IMR-90 (cell line): ENCODE results near the gene HS6ST3. TPM values are rescaled to one million over a fixed set of nuclear protein-coding genes. Genes with fewer than 3 reads are reported as not detected.

ENCODE experiments used
- ATAC-seq: fragments of 200-7000 bp; cut with Tn5 transposase; 2 replicates; pipeline ENCODE4 v1.9.1; 2020; ENCODE audit warnings: low read depth, mild to moderate bottlenecking, moderate library complexity
- BruUV-seq: library from RNA; stranded (reverse); fragments of 400-500 nt; replicated peaks from 2 replicates; lab custom pipeline; 2021; lab: Mats Ljungman, UMichigan
- CTCF ChIA-PET: fragments of 300-600 bp; formaldehyde crosslinking; extraction: SDS; loops from one replicate; lab custom pipeline; 2021; ENCODE audit warnings: antibody characterized with exemption; lab: Yijun Ruan, JAX
- POLR2A ChIA-PET: fragments of 300-600 bp; sonication (Branson Sonifier 250); formaldehyde crosslinking; loops from one replicate; lab custom pipeline; 2022; ENCODE audit warnings: antibody characterized with exemption; ENCODE audit not compliant: unreplicated experiment; lab: Charles Lee
- DNase-seq: peaks from one replicate; pipeline ENCODE4 v3.0.0; 2013
- H2AFZ ChIP-seq: replicated peaks from 2 replicates; pipeline ENCODE3; 2013; ENCODE audit warnings: low read length, mild to moderate bottlenecking; ENCODE audit not compliant: poor library complexity
- H2AK5ac ChIP-seq: 2 replicates; pipeline ENCODE4 v1.6.1; 2013; ENCODE audit warnings: low read depth, low read length, inconsistent platforms
- H2AK9ac ChIP-seq: replicated peaks from 2 replicates; pipeline ENCODE3; 2013; ENCODE audit warnings: mild to moderate bottlenecking, low read depth, low read length, moderate library complexity; ENCODE audit not compliant: poor library complexity
- H2BK120ac ChIP-seq: 2 replicates; pipeline ENCODE4 v1.6.1; 2013; ENCODE audit warnings: low read depth, low read length, inconsistent platforms
- H2BK15ac ChIP-seq: 3 replicates; pipeline ENCODE4 v1.6.1; 2013; ENCODE audit warnings: low read depth, low read length, inconsistent platforms
- H2BK20ac ChIP-seq: 2 replicates; pipeline ENCODE4 v1.6.1; 2013; ENCODE audit warnings: low read depth, mild to moderate bottlenecking, inconsistent platforms, low read length, moderate library complexity
- H2BK5ac ChIP-seq: 2 replicates; pipeline ENCODE4 v1.6.1; 2013; ENCODE audit warnings: mild to moderate bottlenecking, low read depth, low read length, inconsistent platforms; ENCODE audit not compliant: poor library complexity, severe bottlenecking
- H3K14ac ChIP-seq: replicated peaks from 2 replicates; pipeline ENCODE4 v1.6.1; 2013; ENCODE audit warnings: low read depth, low read length, inconsistent platforms
- H3K18ac ChIP-seq: 2 replicates; pipeline ENCODE4 v1.6.1; 2013; ENCODE audit warnings: low read depth, low read length, control low read depth
- H3K23ac ChIP-seq: 2 replicates; pipeline ENCODE4 v1.6.1; 2013; ENCODE audit warnings: low read depth, low read length, inconsistent platforms
- H3K27ac ChIP-seq: 2 replicates; pipeline ENCODE4 v1.5.1; 2013; ENCODE audit warnings: mild to moderate bottlenecking, control low read depth, low read length; ENCODE audit not compliant: insufficient read depth
- H3K27me3 ChIP-seq: 2 replicates; pipeline ENCODE4 v1.6.1; 2013; ENCODE audit warnings: low read length; ENCODE audit not compliant: control insufficient read depth, insufficient read depth
- H3K36me3 ChIP-seq: 2 replicates; pipeline ENCODE4 v1.6.1; 2013; ENCODE audit warnings: low read length, mixed read lengths; ENCODE audit not compliant: control insufficient read depth, insufficient read depth
- H3K4ac ChIP-seq: 2 replicates; pipeline ENCODE4 v1.6.1; 2013; ENCODE audit warnings: low read depth, low read length, inconsistent platforms
- H3K4me1 ChIP-seq: 2 replicates; pipeline ENCODE4 v1.6.1; 2013; ENCODE audit warnings: low read length, mixed read lengths; ENCODE audit not compliant: control insufficient read depth, insufficient read depth
- H3K4me2 ChIP-seq: 2 replicates; pipeline ENCODE4 v1.6.1; 2013; ENCODE audit warnings: low read depth, mild to moderate bottlenecking, control low read depth, low read length, moderate library complexity
- H3K4me3 ChIP-seq: 2 replicates; pipeline ENCODE4 v1.5.1; 2013; ENCODE audit warnings: low read depth, mild to moderate bottlenecking, control low read depth, low read length, moderate library complexity; ENCODE audit not compliant: insufficient read depth
- H3K56ac ChIP-seq: 2 replicates; pipeline ENCODE4 v1.6.1; 2013; ENCODE audit warnings: low read length, inconsistent platforms; ENCODE audit not compliant: insufficient read depth; ENCODE audit errors: extremely low read depth
- H3K79me1 ChIP-seq, 2 experiments: 2 replicates each; pipeline ENCODE4 v1.6.1; 2013; ENCODE audit warnings: low read length in 2 of 2, inconsistent platforms in 1 of 2, low read depth in 1 of 2
- H3K9ac ChIP-seq: 2 replicates; pipeline ENCODE4 v1.6.1; 2013; ENCODE audit warnings: low read depth, low read length, control low read depth
- H3K9me1 ChIP-seq: 2 replicates; pipeline ENCODE4 v1.6.1; 2013; ENCODE audit warnings: low read length, inconsistent platforms; ENCODE audit not compliant: insufficient read depth
- H3K9me3 ChIP-seq: 2 replicates; pipeline ENCODE4 v1.6.1; 2013; ENCODE audit warnings: low read length; ENCODE audit not compliant: control insufficient read depth, insufficient read depth
- H4K20me1 ChIP-seq: 2 replicates; pipeline ENCODE4 v1.6.1; 2013; ENCODE audit warnings: low read length, inconsistent platforms; ENCODE audit not compliant: insufficient read depth
- H4K5ac ChIP-seq: 2 replicates; pipeline ENCODE4 v1.6.1; 2013; ENCODE audit warnings: mild to moderate bottlenecking, low read depth, low read length, control low read depth
- H4K8ac ChIP-seq, 2 experiments: 2 replicates each; pipeline ENCODE4 v1.6.1; 2013; ENCODE audit warnings: low read depth in 2 of 2, low read length in 2 of 2, control low read depth in 1 of 2, inconsistent platforms in 1 of 2
- H4K91ac ChIP-seq: 2 replicates; pipeline ENCODE4 v1.6.1; 2013; ENCODE audit warnings: low read depth, low read length, inconsistent platforms; ENCODE audit not compliant: insufficient read depth
- CHD1 ChIP-seq: IDR thresholded peaks from 2 replicates; pipeline ENCODE4 v1.6.1; 2012; ENCODE audit warnings: low read depth, low read length, improper control_type of control experiment
- MAFK ChIP-seq: IDR thresholded peaks from 2 replicates; pipeline ENCODE4 v1.6.1; 2012; ENCODE audit warnings: low read depth, low read length, improper control_type of control experiment
- MAZ ChIP-seq: IDR thresholded peaks from 2 replicates; pipeline ENCODE4 v1.6.1; 2012; ENCODE audit warnings: low read depth, mild to moderate bottlenecking, low read length, improper control_type of control experiment, moderate library complexity, borderline replicate concordance
- MXI1 ChIP-seq: IDR thresholded peaks from 2 replicates; pipeline ENCODE4 v1.6.1; 2012; ENCODE audit warnings: low read depth, mild to moderate bottlenecking, low read length, moderate library complexity, borderline replicate concordance
- NFE2L2 ChIP-seq: fragments of 150-350 bp; IDR thresholded peaks from 2 replicates; pipeline ENCODE4 v1.6.1; 2016; ENCODE audit warnings: low read depth, mild to moderate bottlenecking, low read length
- POLR2A ChIP-seq: IDR thresholded peaks from 2 replicates; pipeline ENCODE4 v1.6.1; 2012; ENCODE audit warnings: mild to moderate bottlenecking, low read depth, low read length
- RAD21 ChIP-seq: IDR thresholded peaks from 2 replicates; pipeline ENCODE4 v1.6.1; 2012; ENCODE audit warnings: low read length, improper control_type of control experiment
- RFX5 ChIP-seq: IDR thresholded peaks from 2 replicates; pipeline ENCODE4 v1.8.0; 2012; ENCODE audit warnings: low read depth, mild to moderate bottlenecking, low read length, moderate library complexity
- SMC3 ChIP-seq: fragments of 150-350 bp; IDR thresholded peaks from 2 replicates; pipeline ENCODE4 v1.6.1; 2016; ENCODE audit warnings: low read depth, mild to moderate bottlenecking, antibody characterized with exemption, low read length, moderate library complexity
- dilution Hi-C: fragments of 300-500 bp; cut with HindIII; formaldehyde crosslinking; loops from one replicate; pipeline ENCODE4 v1.14.3; 2018; ENCODE audit warnings: low sequenced_read_pairs; ENCODE audit not compliant: unreplicated experiment
- in situ Hi-C: fragments of 300-500 bp; cut with MboI; formaldehyde crosslinking; loops from 3 replicates; pipeline ENCODE4 v1.14.3; 2019; ENCODE audit warnings: low sequenced_read_pairs, inconsistent platforms, mixed read lengths
- intact Hi-C: fragments of 100-400 bp; cut with micrococcal nuclease; formaldehyde crosslinking; loops from 2 replicates; pipeline ENCODE4 v1.10.0; 2022
- polyA plus RNA-seq, 3 experiments: library from polyadenylated mRNA; depleted of rRNA; stranded (reverse); fragments of >200 nt; gene quantifications; 2 replicates each; pipeline ENCODE4 v1.2.3, GENCODE V29; 2012; ENCODE audit warnings: low replicate concordance in 1 of 3
- total RNA-seq: library from RNA; depleted of rRNA; stranded (reverse); fragments of >200 nt; gene quantifications from 2 replicates; pipeline ENCODE4 v1.2.3, GENCODE V29; 2012
- TF ChIP-seq, protein P1 (sequence below): conservative IDR thresholded peaks from 2 replicates; pipeline ENCODE4 v1.5.1; 2012; ENCODE audit warnings: mild to moderate bottlenecking, low read depth, low read length, improper control_type of control experiment
- TF ChIP-seq, protein P2 (sequence below): fragments of 150-350 bp; IDR thresholded peaks from 2 replicates; pipeline ENCODE4 v1.6.1; 2017; ENCODE audit warnings: mild to moderate bottlenecking, antibody characterized with exemption, low read length, low read depth
- TF ChIP-seq, protein P3 (sequence below): fragments of 150-350 bp; IDR thresholded peaks from 2 replicates; pipeline ENCODE4 v1.6.1; 2016; ENCODE audit warnings: low read depth, mild to moderate bottlenecking, low read length, moderate library complexity, borderline replicate concordance

The HS6ST3 gene
- total and polyA plus RNA-seq, 2 of the 4 experiments (the other 2 are of a cell fraction) = not detected

DNA sequence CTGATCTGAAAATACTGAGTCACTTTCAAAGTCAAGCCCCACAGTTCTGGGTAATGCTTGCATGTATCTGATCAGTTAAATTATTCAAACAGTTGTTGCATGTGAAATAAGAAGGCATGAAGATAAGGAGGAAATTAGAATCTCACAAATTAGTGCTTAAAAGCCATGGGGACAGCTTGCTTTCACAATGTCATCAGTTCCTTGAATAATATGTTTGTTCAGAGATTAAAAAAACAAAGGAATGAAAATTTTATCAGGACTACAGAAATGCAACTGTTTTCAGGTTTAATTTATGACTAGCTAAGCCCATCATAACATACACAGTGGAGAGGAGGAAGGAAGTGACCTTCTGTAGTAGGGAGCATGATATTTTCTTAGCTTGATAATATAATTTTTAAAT, 754.3 kb downstream of the HS6ST3 start:
- no peaks in the 10 kb centered on the region for H3K36me3 ChIP-seq
- ATAC-seq = no peak
- POLR2A ChIA-PET = no interaction called here
- no peak overlapping the region for H3K9ac ChIP-seq
- H3K56ac ChIP-seq = no peak overlapping the region
- H3K4me3 ChIP-seq = no peak overlapping the region
- H2AK9ac ChIP-seq = no peak overlapping the region
- no peak overlapping the region for H4K91ac ChIP-seq
- H4K8ac ChIP-seq = no peak overlapping the region
- no peak overlapping the region for H3K23ac ChIP-seq
- BruUV-seq = no TSS peak
- H3K9me3 ChIP-seq = no peaks in the 10 kb centered on the region
- H3K27me3 ChIP-seq = no peaks in the 10 kb centered on the region
- no peak overlapping the region for H3K4ac ChIP-seq
- H3K14ac ChIP-seq = no peak overlapping the region
- H2BK20ac ChIP-seq = no peak overlapping the region
- no peaks in the 10 kb centered on the region for H3K79me1 ChIP-seq
- H3K27ac ChIP-seq = no peak overlapping the region
- no peak overlapping the region for H2BK15ac ChIP-seq
- H3K9me1 ChIP-seq = no peaks in the 10 kb centered on the region
- no peak overlapping the region for H2BK5ac ChIP-seq
- no peak overlapping the region for H2BK120ac ChIP-seq
- H3K4me1 ChIP-seq = no peaks in the 10 kb centered on the region
- CTCF ChIA-PET = no interaction called here
- H3K18ac ChIP-seq = no peak overlapping the region
- TF ChIP-seq NFE2L2 (no peak), MXI1 (no peak), POLR2A (no peak), SMC3 (no peak), RAD21 (no peak), MAZ (no peak), CHD1 (no peak), RFX5 (no peak), MAFK (no peak)
- TF ChIP-seq, protein P1, sequence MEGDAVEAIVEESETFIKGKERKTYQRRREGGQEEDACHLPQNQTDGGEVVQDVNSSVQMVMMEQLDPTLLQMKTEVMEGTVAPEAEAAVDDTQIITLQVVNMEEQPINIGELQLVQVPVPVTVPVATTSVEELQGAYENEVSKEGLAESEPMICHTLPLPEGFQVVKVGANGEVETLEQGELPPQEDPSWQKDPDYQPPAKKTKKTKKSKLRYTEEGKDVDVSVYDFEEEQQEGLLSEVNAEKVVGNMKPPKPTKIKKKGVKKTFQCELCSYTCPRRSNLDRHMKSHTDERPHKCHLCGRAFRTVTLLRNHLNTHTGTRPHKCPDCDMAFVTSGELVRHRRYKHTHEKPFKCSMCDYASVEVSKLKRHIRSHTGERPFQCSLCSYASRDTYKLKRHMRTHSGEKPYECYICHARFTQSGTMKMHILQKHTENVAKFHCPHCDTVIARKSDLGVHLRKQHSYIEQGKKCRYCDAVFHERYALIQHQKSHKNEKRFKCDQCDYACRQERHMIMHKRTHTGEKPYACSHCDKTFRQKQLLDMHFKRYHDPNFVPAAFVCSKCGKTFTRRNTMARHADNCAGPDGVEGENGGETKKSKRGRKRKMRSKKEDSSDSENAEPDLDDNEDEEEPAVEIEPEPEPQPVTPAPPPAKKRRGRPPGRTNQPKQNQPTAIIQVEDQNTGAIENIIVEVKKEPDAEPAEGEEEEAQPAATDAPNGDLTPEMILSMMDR = no peak
- TF ChIP-seq, protein P2, sequence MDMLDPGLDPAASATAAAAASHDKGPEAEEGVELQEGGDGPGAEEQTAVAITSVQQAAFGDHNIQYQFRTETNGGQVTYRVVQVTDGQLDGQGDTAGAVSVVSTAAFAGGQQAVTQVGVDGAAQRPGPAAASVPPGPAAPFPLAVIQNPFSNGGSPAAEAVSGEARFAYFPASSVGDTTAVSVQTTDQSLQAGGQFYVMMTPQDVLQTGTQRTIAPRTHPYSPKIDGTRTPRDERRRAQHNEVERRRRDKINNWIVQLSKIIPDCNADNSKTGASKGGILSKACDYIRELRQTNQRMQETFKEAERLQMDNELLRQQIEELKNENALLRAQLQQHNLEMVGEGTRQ = no peak
- TF ChIP-seq, protein P3, sequence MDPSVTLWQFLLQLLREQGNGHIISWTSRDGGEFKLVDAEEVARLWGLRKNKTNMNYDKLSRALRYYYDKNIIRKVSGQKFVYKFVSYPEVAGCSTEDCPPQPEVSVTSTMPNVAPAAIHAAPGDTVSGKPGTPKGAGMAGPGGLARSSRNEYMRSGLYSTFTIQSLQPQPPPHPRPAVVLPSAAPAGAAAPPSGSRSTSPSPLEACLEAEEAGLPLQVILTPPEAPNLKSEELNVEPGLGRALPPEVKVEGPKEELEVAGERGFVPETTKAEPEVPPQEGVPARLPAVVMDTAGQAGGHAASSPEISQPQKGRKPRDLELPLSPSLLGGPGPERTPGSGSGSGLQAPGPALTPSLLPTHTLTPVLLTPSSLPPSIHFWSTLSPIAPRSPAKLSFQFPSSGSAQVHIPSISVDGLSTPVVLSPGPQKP = no peak
- H2AFZ ChIP-seq = no peak overlapping the region
- intact Hi-C loops = no loop called here
- H2AK5ac ChIP-seq = no peak overlapping the region
- no peak for DNase-seq
- H4K5ac ChIP-seq = no peak overlapping the region
- no peaks in the 10 kb centered on the region for H4K20me1 ChIP-seq
- no peak overlapping the region for H3K4me2 ChIP-seq
- dilution Hi-C loops = no loop called here
- in situ Hi-C loops = no loop called here
